Osteoblast (primary cell): Measurements from ENCODE around the gene ASZ1. TPM values are rescaled to one million over a fixed set of nuclear protein-coding genes. Genes with fewer than 3 reads are reported as not detected.

Experiments used
- DNase-seq: peaks from one replicate; pipeline ENCODE4 v3.0.0; 2011; ENCODE audit warnings: low spot score, mixed read lengths; ENCODE audit not compliant: insufficient read length; ENCODE audit errors: missing footprints
- H2AFZ ChIP-seq: 2 replicates; pipeline ENCODE4 v1.6.0; 2011; ENCODE audit warnings: mild to moderate bottlenecking, low read length
- H3K27ac ChIP-seq: 2 replicates; pipeline ENCODE4 v1.5.1; 2011; ENCODE audit warnings: mild to moderate bottlenecking, low read depth, low read length, moderate library complexity
- H3K27me3 ChIP-seq: 2 replicates; pipeline ENCODE4 v1.6.0; 2012; ENCODE audit warnings: mild to moderate bottlenecking, control low read depth, inconsistent platforms, low read length, moderate library complexity; ENCODE audit not compliant: insufficient read depth
- H3K36me3 ChIP-seq: 2 replicates; pipeline ENCODE4 v1.5.1; 2011; ENCODE audit warnings: mild to moderate bottlenecking, low read length, control low read depth, moderate library complexity; ENCODE audit not compliant: insufficient read depth
- H3K4me1 ChIP-seq: 2 replicates; pipeline ENCODE4 v1.5.1; 2011; ENCODE audit warnings: mild to moderate bottlenecking, low read length, control low read depth, moderate library complexity; ENCODE audit not compliant: insufficient read depth
- H3K4me2 ChIP-seq: 2 replicates; pipeline ENCODE4 v1.6.0; 2011; ENCODE audit warnings: mild to moderate bottlenecking, low read length; ENCODE audit not compliant: insufficient read depth
- H3K4me3 ChIP-seq: fragments of 200-600 bp; sonication (generic); 3 replicates; pipeline ENCODE4 v1.5.1; 2012; ENCODE audit warnings: mild to moderate bottlenecking, low read length, inconsistent platforms; ENCODE audit not compliant: insufficient read depth
- H3K79me2 ChIP-seq: 2 replicates; pipeline ENCODE4 v1.6.0; 2012; ENCODE audit warnings: mild to moderate bottlenecking, low read length, control low read depth, inconsistent platforms; ENCODE audit not compliant: insufficient read depth
- H3K9me3 ChIP-seq: 2 replicates; pipeline ENCODE4 v1.5.1; 2011; ENCODE audit warnings: low read depth, low read length, control low read depth
- H4K20me1 ChIP-seq: 2 replicates; pipeline ENCODE4 v1.6.0; 2012; ENCODE audit warnings: mild to moderate bottlenecking, low read length, control low read depth; ENCODE audit not compliant: insufficient read depth
- total RNA-seq: library from RNA; depleted of rRNA; stranded (reverse); fragments of >200 nt; gene quantifications from 2 replicates; pipeline ENCODE4 v1.2.3, GENCODE V29; 2012
- TF ChIP-seq, protein P1 (sequence below): IDR thresholded peaks from 2 replicates; pipeline ENCODE4 v1.5.1; 2011; ENCODE audit warnings: mild to moderate bottlenecking, low read depth, low read length, moderate library complexity; ENCODE audit errors: extremely low read depth

Gene ASZ1
- total RNA-seq, 1 donor = not detected

DNA sequence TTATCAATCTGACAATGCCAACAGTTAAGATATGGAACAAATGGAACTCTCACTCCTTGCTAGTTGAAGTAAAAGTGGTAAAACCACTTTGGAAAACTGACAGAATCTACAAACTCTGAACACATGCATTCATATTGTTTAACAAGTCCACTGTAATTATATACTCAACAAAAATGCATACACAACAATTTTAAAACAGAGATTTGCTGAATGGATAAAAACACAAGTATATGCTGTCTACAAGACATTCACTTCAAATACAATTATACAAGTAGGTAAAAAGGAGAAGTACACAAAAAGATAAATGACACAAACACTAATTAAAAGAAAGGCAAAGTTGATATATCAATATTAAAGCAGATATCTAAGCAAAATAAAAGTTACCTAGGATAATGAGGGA, 95.3 kb downstream of the ASZ1 start:
- Histone ChIP-seq H4K20me1 (no peaks in the 10 kb centered on the region), H3K36me3 (no peaks in the 10 kb centered on the region), H3K4me3 (no peak overlapping the region), H3K4me1 (no peaks in the 10 kb centered on the region), H3K4me2 (no peak overlapping the region), H3K79me2 (no peaks in the 10 kb centered on the region), H3K9me3 (no peaks in the 10 kb centered on the region), H3K27me3 (peaks cover 29% of the 10 kb centered on the region), H3K27ac (no peak overlapping the region), H2AFZ (no peak overlapping the region)
- TF ChIP-seq, protein P1, sequence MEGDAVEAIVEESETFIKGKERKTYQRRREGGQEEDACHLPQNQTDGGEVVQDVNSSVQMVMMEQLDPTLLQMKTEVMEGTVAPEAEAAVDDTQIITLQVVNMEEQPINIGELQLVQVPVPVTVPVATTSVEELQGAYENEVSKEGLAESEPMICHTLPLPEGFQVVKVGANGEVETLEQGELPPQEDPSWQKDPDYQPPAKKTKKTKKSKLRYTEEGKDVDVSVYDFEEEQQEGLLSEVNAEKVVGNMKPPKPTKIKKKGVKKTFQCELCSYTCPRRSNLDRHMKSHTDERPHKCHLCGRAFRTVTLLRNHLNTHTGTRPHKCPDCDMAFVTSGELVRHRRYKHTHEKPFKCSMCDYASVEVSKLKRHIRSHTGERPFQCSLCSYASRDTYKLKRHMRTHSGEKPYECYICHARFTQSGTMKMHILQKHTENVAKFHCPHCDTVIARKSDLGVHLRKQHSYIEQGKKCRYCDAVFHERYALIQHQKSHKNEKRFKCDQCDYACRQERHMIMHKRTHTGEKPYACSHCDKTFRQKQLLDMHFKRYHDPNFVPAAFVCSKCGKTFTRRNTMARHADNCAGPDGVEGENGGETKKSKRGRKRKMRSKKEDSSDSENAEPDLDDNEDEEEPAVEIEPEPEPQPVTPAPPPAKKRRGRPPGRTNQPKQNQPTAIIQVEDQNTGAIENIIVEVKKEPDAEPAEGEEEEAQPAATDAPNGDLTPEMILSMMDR = no peak
- no peak for DNase-seq

DNA sequence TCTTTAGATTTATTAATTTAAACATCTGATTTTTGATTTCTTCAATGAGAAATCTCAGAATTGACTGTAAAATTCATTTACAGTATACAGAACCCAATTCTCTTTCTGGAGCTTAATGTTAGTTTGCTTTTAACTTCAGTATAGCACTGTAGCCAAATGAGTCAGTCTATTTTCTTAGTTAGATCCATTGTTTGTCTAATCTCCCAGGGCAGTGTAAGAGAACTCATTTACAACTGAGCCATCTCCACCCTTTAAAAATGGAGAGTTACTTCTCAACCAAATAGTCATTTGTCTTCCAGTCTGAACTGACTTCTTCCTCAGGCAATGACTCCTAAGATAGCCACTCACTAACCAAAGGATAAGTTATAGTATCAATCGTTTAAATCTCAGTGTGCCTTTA, 101.5 kb downstream of the ASZ1 start:
- H3K4me2 ChIP-seq = no peak overlapping the region
- no peaks in the 10 kb centered on the region for H3K36me3 ChIP-seq
- H3K9me3 ChIP-seq = no peaks in the 10 kb centered on the region
- H4K20me1 ChIP-seq = no peaks in the 10 kb centered on the region
- no peak overlapping the region for H3K27ac ChIP-seq
- no peak overlapping the region for H2AFZ ChIP-seq
- no peak overlapping the region for H3K4me3 ChIP-seq
- H3K4me1 ChIP-seq = peaks cover 16% of the 10 kb centered on the region
- peaks cover 54% of the 10 kb centered on the region for H3K27me3 ChIP-seq
- peak; percentile 88 for DNase-seq
- TF ChIP-seq, protein P1 = no peak
- H3K79me2 ChIP-seq = no peaks in the 10 kb centered on the region

DNA sequence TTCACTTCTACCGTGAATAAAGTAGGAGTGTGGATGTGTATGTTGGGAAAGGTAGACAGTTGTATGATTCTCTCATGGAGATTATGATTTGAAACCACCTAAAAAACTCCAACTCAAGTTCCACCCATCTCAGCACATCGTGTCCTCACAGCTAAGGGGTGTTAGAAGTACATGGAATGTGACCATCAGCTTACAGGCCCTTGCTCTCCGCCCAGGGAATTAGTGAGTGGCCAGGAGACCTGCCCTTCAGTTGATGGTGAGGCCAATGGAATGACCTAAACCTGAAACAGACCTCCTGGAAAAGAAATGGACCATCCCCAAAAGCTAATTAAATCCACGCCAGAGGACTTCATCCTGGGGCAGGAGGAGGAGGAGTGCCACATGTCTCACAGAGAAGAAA, 102.3 kb downstream of the ASZ1 start:
- peaks cover 16% of the 10 kb centered on the region for H3K4me1 ChIP-seq
- DNase-seq = no peak
- H3K79me2 ChIP-seq = no peaks in the 10 kb centered on the region
- peak overlapping the region; percentile 89 for H3K4me2 ChIP-seq
- H3K36me3 ChIP-seq = no peaks in the 10 kb centered on the region
- H3K27me3 ChIP-seq = peaks cover 57% of the 10 kb centered on the region
- H3K9me3 ChIP-seq = no peaks in the 10 kb centered on the region
- no peaks in the 10 kb centered on the region for H4K20me1 ChIP-seq
- no peak overlapping the region for H2AFZ ChIP-seq
- TF ChIP-seq, protein P1 = no peak
- H3K27ac ChIP-seq = no peak overlapping the region
- H3K4me3 ChIP-seq = no peak overlapping the region

DNA sequence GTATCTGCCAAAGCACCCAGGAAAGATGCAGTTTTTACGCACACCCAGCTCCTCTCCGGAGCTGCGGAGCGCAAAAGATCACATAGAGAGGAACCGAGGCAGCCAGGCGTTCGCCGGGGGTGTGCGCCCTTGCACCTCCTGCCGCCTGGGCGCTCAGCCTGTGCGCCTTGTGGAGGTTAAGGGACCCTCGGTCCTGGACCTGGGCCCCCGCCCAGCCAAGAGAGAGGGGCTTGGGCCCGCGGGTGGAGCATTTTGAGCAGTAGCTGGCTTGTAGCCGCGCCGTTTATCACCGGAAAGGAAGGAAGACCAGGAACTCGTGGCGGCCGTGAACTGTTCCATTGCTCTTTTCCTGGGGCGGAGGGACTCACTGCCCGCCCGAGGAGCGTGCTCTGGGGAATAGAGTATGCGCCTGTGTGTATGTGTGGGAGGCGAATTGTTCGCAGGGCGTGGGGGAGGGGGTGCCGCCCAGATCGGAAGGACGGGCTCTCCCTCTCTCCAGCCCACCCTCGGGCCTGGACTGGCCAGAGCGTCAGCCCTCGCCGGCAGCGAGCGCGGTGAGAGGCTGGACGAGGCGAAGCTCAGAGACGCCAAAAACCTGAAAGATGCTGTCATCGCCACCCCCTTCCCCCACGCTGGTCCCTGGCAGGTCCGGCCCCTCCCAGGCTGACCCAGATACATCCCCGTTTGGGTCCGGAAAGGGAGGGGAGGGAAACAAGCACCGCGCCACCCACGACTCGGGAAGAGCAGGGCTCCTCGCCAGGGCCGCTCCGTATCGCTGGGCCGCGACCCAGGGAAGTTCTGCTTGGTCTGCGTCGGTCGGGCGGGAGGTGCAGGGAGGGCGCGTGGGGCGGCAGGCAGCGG, 103.2 kb downstream of the ASZ1 start:
- TF ChIP-seq, protein P1 = no peak
- DNase-seq = peak; percentile 74
- H3K27me3 ChIP-seq = peaks cover 60% of the 10 kb centered on the region

More for the DNA sequence above, 103.2 kb downstream of the ASZ1 start:
- Histone ChIP-seq H3K36me3 (no peaks in the 10 kb centered on the region), H3K9me3 (no peaks in the 10 kb centered on the region), H4K20me1 (no peaks in the 10 kb centered on the region), H3K4me2 (peak overlapping the region; percentile 89), H3K79me2 (no peaks in the 10 kb centered on the region), H3K4me1 (peaks cover 16% of the 10 kb centered on the region), H3K4me3 (peak overlapping the region; percentile 70), H2AFZ (peak overlapping the region; percentile 72), H3K27ac (no peak overlapping the region)
